Stimulated activated naive CD4-positive, alpha-beta T cell treated with Interleukin-2 at 50 U/mL for 16 hours (primary cell): ENCODE measurements around the gene ZDHHC13.

ENCODE experiments used
- DNase-seq: peaks from one replicate; lab custom pipeline; 2025; lab: John Stamatoyannopoulos, UW

Gene ZDHHC13, protein sequence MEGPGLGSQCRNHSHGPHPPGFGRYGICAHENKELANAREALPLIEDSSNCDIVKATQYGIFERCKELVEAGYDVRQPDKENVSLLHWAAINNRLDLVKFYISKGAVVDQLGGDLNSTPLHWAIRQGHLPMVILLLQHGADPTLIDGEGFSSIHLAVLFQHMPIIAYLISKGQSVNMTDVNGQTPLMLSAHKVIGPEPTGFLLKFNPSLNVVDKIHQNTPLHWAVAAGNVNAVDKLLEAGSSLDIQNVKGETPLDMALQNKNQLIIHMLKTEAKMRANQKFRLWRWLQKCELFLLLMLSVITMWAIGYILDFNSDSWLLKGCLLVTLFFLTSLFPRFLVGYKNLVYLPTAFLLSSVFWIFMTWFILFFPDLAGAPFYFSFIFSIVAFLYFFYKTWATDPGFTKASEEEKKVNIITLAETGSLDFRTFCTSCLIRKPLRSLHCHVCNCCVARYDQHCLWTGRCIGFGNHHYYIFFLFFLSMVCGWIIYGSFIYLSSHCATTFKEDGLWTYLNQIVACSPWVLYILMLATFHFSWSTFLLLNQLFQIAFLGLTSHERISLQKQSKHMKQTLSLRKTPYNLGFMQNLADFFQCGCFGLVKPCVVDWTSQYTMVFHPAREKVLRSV

DNA sequence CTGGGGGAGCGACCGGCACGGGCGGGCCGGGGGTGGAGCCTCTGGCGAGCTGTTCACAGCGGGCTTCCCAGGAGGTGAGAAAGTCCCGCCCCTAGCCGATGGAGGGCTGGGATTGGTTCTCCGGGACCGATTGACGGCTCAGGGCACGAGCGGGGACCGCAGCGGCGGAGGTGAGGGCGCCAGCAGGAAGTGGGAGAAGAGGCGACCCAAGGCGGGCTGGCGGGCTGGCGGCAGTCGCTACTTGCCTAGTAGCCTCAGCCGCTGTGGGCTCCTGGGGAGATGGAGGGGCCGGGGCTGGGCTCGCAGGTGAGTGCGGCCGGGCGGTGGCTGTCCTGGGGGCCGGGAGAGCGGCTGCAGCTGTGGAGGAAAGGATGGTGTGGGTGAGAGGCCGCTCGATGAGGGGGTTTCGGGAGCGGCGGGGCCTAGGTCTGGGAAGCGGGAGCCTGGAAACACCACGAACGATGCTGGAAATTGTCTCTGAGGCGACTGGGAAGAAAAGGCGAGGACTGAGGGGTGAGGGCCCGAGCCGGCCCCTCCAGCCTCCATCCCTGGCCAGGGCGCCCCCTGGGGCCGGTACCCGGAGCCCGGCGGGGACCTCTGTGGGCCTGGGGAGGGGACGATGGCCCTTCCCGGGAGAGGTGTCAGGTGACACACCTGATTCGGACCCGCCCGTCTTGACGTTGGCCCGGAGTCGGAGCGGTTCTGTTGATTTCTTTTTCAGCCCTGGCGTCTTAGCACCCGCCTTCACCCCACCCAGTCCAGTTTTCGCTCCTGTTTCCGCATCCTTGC, at the start of gene ZDHHC13:
Gene ZDHHC13, plus strand, starts transcription at position 198 of the 789 bp plus-strand sequence. Its CDS starts 82 bp downstream, at position 280.
- peak; percentile 95 for DNase-seq

DNA sequence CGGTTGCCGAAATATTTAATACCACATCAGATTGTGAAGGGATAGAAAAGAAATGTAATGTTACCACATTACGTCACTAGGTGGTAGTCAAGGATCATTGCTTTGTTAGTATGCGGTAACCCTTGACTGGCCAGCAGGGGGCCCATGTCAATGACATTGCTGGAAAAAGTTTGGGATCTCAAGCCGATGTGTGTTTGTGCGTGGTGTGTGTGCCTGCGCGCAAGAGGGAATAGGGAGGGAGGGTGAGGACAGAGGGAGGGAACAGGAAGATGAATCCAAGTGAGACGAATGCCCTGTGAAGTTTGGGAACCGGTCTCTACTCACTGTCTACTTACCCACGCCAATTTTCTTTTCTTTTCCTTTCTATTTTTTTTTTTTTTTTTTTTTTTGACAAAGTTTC, 45.7 kb upstream of the ZDHHC13 start:
- peak; percentile 48 for DNase-seq

DNA sequence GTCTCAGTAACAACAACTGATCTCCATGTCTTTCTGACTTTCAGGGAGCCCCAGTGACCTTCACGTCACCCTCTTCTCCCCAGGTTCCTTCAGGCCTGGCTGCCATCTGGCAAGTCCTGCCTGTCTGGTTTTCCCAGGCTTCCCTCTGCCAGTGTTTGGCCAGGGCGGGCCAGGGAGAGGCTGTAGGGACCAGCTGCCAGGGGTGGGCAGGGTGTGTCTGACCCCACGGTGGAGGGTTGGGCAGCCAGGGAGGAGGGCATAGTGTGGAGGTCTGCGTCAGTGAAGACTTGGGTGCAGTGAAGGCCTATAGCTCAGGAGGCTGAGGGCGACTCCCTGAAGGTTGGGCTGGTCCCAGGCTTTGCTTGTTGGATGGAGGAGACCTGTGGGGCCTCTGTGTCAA, 44.5 kb upstream of the ZDHHC13 start:
- DNase-seq, result no peak

DNA sequence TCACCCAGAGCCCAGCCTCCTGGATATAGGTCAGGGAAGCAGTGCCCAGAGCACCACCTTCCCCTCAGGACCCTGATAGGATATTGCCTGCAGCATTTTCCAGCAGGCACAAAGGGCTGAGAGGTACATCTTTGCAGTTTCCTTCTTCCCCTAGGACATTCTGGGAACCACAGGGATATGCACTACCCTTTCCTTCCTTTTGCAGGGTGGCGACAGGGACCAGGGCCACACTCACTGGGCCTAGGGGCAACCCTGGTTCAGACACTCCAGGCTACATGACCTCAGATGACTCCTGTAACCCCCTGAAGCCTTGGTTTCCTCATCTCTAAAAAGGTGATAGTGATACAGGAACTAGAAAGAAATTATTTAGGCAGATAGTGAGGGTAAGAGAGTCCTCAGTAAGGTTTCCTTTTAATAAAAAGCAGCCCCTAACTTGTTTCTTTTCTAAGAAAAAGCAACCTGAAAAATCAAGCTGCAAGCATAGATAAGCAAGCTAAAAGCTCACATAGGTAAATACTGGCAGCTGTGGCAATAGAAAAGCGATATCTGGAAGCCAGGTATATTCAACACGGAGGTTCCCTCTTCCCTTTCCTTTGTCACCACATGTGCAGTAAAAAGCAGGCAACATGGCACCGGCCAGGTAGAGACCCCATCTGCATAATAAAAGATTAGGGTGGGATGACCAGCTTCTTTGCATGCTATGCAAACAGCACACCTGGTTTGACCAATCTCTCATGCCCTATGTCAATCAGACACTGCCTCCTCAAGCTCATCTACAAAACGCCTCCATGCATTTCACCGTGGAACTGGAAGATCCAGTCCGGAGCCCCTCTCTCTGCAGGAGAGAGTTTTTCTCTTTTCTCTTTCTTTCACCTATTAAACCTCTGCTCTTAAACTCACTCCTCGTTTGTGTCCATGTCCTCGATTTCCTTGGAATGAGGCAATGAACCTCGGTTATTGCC, 43.2 kb upstream of the ZDHHC13 start:
- no peak for DNase-seq

DNA sequence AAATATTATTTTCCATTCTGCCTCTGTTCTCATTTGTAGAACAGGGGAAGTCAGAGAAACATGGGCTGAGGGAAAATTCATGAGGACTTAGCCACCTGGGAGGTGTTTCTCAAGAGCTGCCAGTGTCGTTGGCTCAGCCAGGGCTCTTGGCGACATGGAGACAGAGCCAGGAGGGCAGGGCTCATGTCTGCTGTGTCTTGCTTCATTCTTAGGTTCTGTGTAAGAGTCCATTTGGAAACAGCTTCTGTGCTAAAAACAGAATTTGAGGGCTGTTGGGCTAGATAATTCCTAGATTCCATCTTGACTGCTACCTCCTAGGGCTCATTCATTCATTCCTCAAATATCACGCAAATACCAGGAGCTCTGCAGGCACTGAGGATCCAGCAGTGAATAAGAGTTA, 41.3 kb upstream of the ZDHHC13 start:
- DNase-seq, result no peak

DNA sequence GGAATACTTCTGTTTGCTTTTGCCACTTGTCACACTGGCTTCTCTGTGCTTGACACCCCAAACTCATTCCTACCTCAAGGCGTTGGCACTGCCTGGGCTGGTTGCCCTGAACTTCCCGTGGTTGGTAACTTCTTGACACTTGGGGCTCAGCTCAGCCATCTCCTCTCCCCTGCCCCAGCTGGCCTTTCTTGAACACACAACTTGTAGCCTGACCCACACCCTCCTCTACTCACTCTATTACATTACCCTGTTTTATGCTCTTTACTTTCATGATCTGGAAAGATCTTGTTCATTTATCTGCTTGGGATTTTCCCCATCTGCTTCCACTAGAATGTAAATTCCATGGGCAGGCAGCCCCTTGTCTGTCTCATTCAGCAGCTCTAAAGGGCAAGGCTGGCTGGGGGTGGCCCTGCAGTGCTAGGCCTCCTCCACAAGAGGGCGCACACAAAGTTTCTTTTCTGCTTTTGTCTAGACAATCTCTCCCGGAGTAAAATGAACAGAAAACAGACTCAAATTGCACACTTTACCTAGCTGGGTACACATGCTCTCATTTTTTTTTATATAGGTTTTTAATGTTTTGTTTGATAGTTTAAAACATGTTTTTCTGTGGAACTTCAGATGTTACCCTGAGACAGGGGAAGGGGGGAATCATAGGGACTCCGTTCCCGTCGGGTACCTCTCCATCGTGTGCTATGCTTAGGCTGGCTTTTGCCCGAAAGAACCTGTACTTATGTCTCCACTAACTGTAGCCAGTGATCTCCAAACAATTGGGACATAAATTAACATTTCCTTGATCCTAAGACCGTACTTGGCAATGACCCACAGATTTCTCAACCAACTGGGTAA, 40.0 kb upstream of the ZDHHC13 start:
- DNase-seq, result peak; percentile 17

DNA sequence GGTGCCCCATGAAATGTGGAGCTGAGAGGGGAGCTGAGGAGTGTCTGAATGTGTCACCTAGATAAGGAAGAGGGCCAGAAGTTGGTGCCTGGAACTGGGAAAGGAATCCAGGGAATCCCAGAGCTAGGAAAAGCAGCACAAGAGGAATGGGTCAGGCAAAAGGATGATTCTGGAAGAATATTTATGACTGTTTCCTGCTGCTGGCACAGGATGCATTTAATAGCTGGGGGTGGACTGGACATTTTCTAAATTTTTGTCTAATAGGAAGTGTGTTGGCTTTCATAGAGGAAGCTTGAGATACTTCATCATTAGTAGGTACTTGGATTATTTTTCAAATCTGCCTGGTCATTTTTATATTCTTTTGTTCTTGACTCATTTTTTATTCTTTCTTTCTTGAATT, 39.0 kb upstream of the ZDHHC13 start:
- no peak for DNase-seq

DNA sequence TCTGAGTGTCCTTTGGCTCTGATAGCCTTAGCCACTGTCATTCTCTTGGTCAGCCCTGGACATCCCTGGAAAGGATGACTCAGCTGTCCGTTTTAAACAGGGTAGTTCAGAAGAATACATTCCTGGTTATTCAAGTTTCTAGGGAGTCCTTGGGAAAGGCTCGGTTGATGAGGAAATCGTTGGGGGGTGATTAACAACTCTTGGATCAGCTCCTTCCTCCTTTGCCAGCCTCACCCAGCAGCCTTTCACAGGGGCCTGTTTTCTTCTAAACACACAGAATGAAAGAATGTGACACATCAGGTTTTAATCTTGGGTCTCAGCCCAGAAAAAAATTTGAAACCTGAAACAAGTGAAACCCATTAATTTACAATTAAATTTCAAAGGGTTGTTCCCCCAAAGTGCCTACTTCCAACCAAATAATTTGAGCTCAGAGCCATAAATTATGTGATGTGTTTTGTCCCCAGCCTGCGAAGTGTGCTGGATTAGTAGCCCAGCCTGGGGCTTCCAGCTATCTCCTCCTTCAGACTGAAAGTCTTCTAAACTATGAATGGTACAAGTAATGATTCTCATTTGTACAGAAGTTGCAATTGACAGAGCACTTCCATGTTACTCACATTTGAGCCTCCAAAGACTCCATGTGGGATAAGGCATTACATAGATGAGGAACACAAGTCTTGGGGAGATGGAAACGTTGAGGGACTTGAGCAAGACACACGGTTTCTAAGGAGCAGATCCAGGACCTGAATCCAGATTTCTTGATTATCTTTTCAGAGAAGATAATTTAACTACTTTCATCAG, 37.1 kb upstream of the ZDHHC13 start:
- DNase-seq, result no peak

DNA sequence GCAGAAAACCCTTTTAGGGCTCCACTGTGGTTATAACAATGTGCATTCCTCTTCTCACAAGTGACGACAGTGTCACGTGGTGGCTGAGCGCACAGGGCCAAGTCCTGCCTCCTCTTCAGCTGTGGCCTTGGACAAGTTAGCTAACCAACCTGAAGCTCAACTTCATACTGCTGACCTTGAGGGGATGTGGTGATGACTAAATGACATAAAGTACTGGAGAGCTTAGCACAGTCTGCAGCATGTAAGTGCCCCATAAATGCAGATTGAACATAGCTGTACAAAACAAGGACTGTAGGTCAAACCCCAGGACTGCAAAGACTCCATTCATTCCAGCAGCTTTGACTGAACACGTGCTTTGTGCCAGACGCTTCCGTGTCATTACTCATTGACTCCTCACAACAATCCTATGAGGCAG, 36.4 kb upstream of the ZDHHC13 start:
- DNase-seq, result no peak

DNA sequence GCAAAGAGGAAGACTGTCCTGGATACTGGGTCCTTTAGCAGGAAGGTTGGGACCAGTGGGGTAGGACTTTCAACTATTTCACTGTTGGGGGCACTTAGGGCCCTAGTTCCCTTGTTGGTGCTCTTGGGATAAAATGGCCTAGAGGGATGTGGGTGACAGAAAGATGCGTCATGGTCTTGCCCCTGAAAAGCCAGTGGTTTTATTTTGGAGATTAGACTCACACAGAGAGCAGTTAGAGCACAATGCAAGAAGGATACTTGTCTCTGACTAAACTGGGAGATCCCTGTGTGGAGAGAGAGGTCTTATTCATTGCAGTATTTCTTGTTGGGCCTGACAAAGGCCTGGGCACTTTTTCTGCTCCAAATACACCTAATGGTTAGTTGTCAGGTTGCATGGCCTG, 33.8 kb upstream of the ZDHHC13 start:
- no peak for DNase-seq

DNA sequence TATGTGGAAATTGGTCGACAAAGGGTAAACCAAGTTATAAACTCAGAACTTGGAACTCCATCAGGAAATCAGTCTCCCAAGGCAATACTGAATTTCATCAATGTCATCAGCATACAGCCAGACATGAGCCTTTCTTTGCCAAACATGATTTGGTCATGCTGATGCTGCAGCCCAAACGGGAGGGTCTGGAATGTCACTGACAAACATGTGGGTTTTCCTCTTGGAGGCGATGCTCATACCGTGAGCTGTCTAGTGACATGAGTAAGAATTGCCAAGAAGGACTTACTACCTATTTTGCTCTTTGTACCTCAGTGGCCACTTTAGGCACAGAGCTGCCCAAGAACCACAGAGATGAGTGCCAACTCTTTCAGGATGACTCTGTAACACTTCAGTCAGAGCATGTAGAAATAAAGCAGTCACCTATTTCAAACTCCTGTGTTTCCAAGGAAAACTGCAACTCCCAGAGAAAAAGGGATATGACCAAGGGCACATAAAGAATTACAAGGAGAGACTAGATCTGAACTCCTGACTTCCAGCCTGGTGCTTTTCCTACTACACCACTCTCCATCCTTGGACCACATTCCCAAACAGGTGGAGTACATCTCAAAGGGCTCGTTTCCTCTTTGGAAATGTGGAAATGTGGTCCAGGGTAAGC, 32.2 kb upstream of the ZDHHC13 start:
- DNase-seq, result no peak

DNA sequence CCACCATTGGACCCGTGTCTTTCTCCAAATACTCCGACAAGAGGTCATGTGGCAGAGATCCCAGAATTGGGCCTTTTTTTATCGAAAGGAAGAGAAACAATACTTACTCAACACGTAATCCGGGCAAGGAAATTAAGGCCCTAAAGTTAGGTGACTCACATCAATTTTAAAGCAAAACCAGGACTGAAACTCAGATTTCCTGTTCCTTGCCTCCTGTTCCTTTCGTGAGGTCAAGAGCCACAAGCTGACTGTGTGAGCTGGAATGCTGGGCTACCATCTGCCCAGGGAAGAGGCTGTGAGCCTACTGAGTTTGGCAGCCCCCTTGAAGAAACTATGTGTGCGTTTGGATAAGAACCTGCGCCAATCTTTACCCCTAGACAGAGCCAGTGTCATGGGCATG, 29.3 kb upstream of the ZDHHC13 start:
- DNase-seq, result no peak

DNA sequence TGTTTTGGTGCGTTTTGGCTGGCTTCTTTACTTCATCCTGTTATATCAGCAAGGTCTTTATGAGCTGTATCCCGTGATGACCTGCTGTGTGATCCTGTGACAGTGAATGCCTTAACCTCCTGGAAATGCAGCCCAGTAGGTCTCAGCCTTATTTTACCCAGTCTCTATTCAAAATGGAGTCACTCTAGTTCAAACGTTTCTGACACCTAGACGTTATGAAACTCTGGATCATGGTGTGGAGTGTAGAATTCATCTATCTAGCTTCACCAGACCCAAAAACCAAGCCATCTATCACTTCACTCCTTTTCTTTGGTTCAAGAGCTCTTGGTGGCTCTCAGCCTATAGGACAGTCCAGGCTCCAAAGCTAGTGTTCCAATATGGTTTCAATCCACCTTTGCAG, 28.2 kb upstream of the ZDHHC13 start:
- no peak for DNase-seq

DNA sequence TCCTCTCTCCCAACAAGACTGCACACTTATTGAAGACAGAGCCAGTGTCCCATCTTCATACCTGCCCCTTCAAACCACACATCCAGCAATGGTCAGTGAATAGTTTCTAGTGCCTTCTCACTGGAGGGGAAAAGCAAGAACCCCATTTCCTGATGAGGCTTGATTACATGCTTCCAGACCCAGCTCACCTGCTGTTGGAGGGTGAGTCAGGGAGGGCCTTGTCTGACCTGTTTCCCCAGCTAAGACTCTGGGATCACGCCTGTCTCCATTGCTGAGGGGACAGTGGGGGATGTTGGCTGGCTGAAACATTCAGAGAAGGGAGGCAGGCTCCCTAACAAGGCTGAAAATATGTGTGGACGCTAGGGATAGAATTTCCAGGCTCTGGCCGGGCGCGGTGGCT, 27.5 kb upstream of the ZDHHC13 start:
- DNase-seq, result no peak

DNA sequence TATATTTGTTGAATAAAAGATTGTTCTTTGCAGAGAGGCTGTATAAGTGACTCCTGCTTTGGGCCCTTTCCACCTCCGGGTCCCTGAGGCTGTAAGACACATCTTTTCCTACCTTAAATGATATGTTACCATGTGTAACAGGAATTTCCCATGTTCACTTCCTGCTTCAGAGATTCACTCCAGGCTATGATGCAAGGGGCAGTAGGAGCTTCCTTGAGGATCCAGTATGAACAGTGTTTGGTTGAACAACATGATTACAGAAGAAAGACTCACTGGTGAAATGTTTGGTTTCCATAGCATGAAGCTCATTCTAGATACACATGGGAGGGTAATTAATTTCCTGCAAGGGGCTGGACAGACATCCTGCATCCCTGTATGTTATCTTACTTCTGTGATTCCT, 25.6 kb upstream of the ZDHHC13 start:
- DNase-seq, result no peak

DNA sequence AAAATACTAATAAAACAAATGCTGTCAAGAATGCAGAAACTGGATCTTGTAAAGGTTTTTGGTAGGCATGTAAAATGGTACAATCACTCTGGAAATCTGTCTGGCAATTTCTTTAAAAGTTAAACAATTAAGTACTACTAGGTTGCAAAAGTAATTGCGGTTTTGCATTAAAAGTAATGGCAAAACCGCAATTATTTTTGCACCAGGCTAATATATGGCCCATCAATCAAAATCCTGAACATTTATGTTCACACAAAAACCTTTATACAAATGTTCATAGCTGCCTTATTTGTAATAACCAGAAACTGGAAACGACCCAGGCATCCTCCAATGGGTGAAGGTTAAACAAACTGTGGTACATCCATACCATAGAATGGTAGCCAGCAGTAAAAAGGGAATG, 24.6 kb upstream of the ZDHHC13 start:
- no peak for DNase-seq

DNA sequence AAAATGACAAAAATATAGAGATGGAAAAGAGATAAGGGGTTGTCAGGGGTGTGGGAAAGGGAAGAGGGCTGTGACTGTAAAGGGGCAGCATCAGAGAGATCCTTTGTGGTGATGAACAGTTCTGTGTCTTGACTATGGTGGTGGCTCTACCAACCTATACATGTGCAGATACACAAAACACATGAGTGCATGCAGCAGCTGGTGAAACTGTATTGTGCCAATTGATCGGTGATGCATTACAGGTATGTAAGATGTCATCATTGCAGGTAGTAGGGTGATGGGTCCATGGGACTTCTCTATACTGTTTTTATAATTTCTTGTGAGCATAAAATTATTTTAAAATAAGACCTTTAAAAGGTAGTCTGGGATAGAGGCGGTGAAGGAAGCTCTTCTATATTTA, 24.1 kb upstream of the ZDHHC13 start:
- no peak for DNase-seq

DNA sequence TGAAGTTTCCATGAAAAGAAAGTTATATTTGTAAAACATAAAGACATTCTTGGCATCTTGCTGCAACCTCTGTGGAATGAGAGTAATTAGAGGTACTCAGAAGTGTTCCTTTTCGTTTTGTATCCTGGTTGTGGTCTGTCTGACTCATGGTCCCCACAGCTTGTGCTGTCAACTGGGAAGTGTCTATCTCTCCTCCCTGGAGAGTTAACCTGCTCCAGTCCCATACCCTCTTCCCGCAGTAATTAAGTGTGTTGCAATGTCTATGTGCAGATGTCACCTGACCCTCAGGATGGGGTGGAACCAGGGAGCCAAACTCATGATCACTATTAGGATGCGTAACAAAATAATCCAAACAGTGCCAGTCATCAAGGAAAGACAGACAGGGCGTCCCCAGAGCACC, 23.0 kb upstream of the ZDHHC13 start:
- no peak for DNase-seq

DNA sequence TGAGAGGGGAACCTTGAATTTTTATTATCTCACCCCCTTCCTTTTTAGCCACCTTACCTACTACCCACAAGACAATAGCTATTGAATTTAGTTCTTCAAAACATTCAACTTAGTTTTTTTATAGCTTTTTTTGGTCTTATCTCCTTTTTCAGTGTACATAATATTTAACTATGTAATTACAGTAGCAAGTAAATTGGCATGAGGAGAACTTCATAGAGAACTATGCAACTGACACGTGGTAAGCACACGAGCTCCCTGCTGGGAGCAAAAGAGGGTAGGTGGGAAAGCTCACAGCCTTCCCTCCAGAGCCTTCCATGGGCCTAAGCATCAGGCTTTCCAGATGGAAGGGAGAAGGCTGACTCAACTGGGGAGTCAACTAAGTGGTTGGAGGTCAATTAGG, 22.1 kb upstream of the ZDHHC13 start:
- no peak for DNase-seq
